K562 (cell line): ENCODE results near the gene ITGB6. TPM values are rescaled to one million over a fixed set of nuclear protein-coding genes. Genes with fewer than 3 reads are reported as not detected.

ENCODE experiments used
- ATAC-seq: fragments of 200-7000 bp; cut with Tn5 transposase; 3 replicates; pipeline ENCODE4 v1.9.1; 2020; ENCODE audit warnings: moderate library complexity
- BruUV-seq: library from RNA; stranded (reverse); fragments of 400-500 nt; replicated peaks from 2 replicates; lab custom pipeline; 2021; lab: Mats Ljungman, UMichigan
- CTCF ChIA-PET: fragments of 300-600 bp; formaldehyde crosslinking; extraction: SDS; loops from one replicate; lab custom pipeline; 2021; ENCODE audit warnings: low intra/inter-chr PET ratio; lab: Yijun Ruan, JAX
- POLR2A ChIA-PET: fragments of 300-600, 350-650 bp; sonication (Branson Sonifier 250); formaldehyde crosslinking; extraction: SDS; loops from one replicate; lab custom pipeline; 2021; ENCODE audit warnings: antibody characterized with exemption, inconsistent platforms; lab: Yijun Ruan, JAX
- DNase-seq, 4 experiments: peaks; one replicate each; pipeline versions ENCODE4 v3.0.0 to v3.0.0-alpha.2; 2011 to 2018; ENCODE audit warnings: low spot score in 3 of 4, mixed read lengths in 3 of 4; ENCODE audit errors: extremely low read depth in 1 of 4
- FAIRE-seq: peaks from 2 replicates; lab custom pipeline; 2011; peaks lifted over from hg19 to GRCh38; lab: Jason Lieb, UNC
- H2AFZ ChIP-seq: 2 replicates; pipeline ENCODE4 v1.6.0; 2011; ENCODE audit warnings: low read depth, low read length, control low read depth, inconsistent platforms
- H3K27ac ChIP-seq: fragments of 200-600 bp; 3 replicates; pipeline ENCODE4 v1.8.0; 2011; ENCODE audit warnings: low read depth, mild to moderate bottlenecking, control low read depth, inconsistent platforms, low read length, moderate library complexity, mixed read lengths; ENCODE audit errors: extremely low read depth
- H3K27me3 ChIP-seq, 2 experiments: fragments of 300-600 bp in 1 of 2; 2 replicates in 1 of 2; 3 replicates in 1 of 2; pipeline versions ENCODE4 v1.6.0 to v1.8.0; 2011; ENCODE audit warnings: inconsistent platforms in 2 of 2, low read length in 2 of 2, mild to moderate bottlenecking in 1 of 2, mixed read lengths in 1 of 2, moderate library complexity in 1 of 2; ENCODE audit not compliant: control insufficient read depth in 2 of 2, insufficient read depth in 2 of 2
- H3K36me3 ChIP-seq: fragments of 300-600 bp; 3 replicates; pipeline ENCODE4 v1.8.0; 2011; ENCODE audit warnings: mild to moderate bottlenecking, low read length, inconsistent platforms; ENCODE audit not compliant: control insufficient read depth, insufficient read depth
- H3K4me1 ChIP-seq, 2 experiments: fragments of 200-600 bp in 1 of 2; replicated peaks in 1 of 2; 2 replicates in 1 of 2; 3 replicates in 1 of 2; pipeline versions ENCODE4 v1.5.1 to v1.8.0; 2011; ENCODE audit warnings: inconsistent platforms in 2 of 2, low read length in 2 of 2, mild to moderate bottlenecking in 1 of 2, mixed read lengths in 1 of 2, moderate library complexity in 1 of 2; ENCODE audit not compliant: control insufficient read depth in 2 of 2, insufficient read depth in 2 of 2
- H3K4me2 ChIP-seq: 2 replicates; pipeline ENCODE4 v1.6.1; 2011; ENCODE audit warnings: low read length, control low read depth, inconsistent platforms, mixed read lengths; ENCODE audit not compliant: insufficient read depth
- H3K4me3 ChIP-seq: fragments of 200-600 bp; sonication (generic), shearing (Covaris generic); 2 replicates; pipeline ENCODE4 v1.5.1; 2016; ENCODE audit warnings: control low read depth, inconsistent platforms
- H3K79me2 ChIP-seq: fragments of 200-600 bp; 3 replicates; pipeline ENCODE4 v1.8.0; 2011; ENCODE audit warnings: low read length, inconsistent platforms; ENCODE audit not compliant: control insufficient read depth, insufficient read depth
- H3K9ac ChIP-seq, 2 experiments: 2 replicates each; pipeline versions ENCODE4 v1.6.0 to v1.6.1; 2011; ENCODE audit warnings: low read depth in 2 of 2, low read length in 2 of 2, control low read depth in 1 of 2, inconsistent platforms in 1 of 2, mild to moderate bottlenecking in 1 of 2, mixed read lengths in 1 of 2; ENCODE audit not compliant: insufficient read depth in 1 of 2
- H3K9me1 ChIP-seq: one replicate; pipeline ENCODE4 v1.6.0; 2011; ENCODE audit warnings: inconsistent platforms, mild to moderate bottlenecking, low read length, moderate library complexity; ENCODE audit not compliant: control insufficient read depth, insufficient read depth
- H3K9me3 ChIP-seq: replicated peaks from 2 replicates; pipeline ENCODE4 v1.5.1; 2011; ENCODE audit warnings: low read depth, low read length, inconsistent platforms; ENCODE audit not compliant: control insufficient read depth, insufficient read depth
- H4K20me1 ChIP-seq: replicated peaks from 2 replicates; pipeline ENCODE4 v1.6.1; 2011; ENCODE audit warnings: low read length, inconsistent platforms, mixed read lengths; ENCODE audit not compliant: control insufficient read depth, insufficient read depth
- MTA3 ChIP-seq: fragments of 450-650 bp; formaldehyde crosslinking; IDR thresholded peaks from 2 replicates; pipeline ENCODE4 v1.6.1; 2017; ENCODE audit warnings: mild to moderate bottlenecking, borderline replicate concordance
- NR3C1 ChIP-seq: sonication (generic); formaldehyde crosslinking; IDR thresholded peaks from 2 replicates; pipeline ENCODE4 v1.8.1; 2022; ENCODE audit warnings: missing genetic modification reagents
- POLR2G ChIP-seq: fragments of 200-400 bp; formaldehyde crosslinking; IDR thresholded peaks from 2 replicates; pipeline ENCODE4 v1.6.1; 2017; ENCODE audit warnings: low read depth, mild to moderate bottlenecking, antibody characterized with exemption, low read length, moderate library complexity
- POLR3G ChIP-seq: IDR thresholded peaks from 2 replicates; pipeline ENCODE4 v1.6.1; 2011; ENCODE audit not compliant: insufficient read length, insufficient replicate concordance; ENCODE audit errors: extremely low read depth
- SIN3B ChIP-seq: fragments of 450-650 bp; IDR thresholded peaks from 2 replicates; pipeline ENCODE4 v1.6.1; 2017; ENCODE audit warnings: low read depth, mild to moderate bottlenecking, moderate library complexity
- SMAD1 ChIP-seq: fragments of 150-350 bp; IDR thresholded peaks from 2 replicates; pipeline ENCODE4 v1.6.1; 2014; ENCODE audit warnings: low read length, low read depth; ENCODE audit not compliant: partially characterized antibody
- WGBS: fragments of 100-300 bp; shearing (Covaris generic); methylation state at CpG from one replicate; pipeline ENCODE4 v1.1.6; 2016; ENCODE audit warnings: low coverage, mixed read lengths; ENCODE audit not compliant: insufficient coverage; ENCODE audit errors: missing lambda C conversion rate; 5-methylcytosine and 5-hydroxymethylcytosine counted together
- in situ Hi-C: fragments of 300-500 bp; cut with MboI; formaldehyde crosslinking; loops from 4 replicates; pipeline ENCODE4 v1.15.0; 2018; ENCODE audit warnings: inconsistent platforms, mixed read lengths
- intact Hi-C: fragments of 100-400 bp; cut with micrococcal nuclease; formaldehyde crosslinking; loops from 2 replicates; pipeline ENCODE4 v1.14.2; 2022
- polyA plus RNA-seq, 8 experiments: library from polyadenylated mRNA; depleted of rRNA in 4 of 8; stranded (reverse) in 5 of 8; unstranded in 3 of 8; fragments of >200 nt; fragmentation: Nextera tagmentation in 2 of 8; fragmentation: Illumina TruSeq in 1 of 8; extraction: Ambion mirVana in 2 of 8; extraction: Trizol in 1 of 8; gene quantifications; 2 replicates each; pipeline versions ENCODE4 v1.2.1 to v1.2.3, GENCODE V29; 2011 to 2014; ENCODE audit warnings: inconsistent platforms in 1 of 8, missing spikeins in 1 of 8
- total RNA-seq, 7 experiments: library from RNA; depleted of rRNA in 6 of 7; stranded (reverse); fragments of >200 nt in 6 of 7; fragmentation: Illumina TruSeq in 2 of 7; extraction: Trizol in 2 of 7; gene quantifications; 2 replicates each; pipeline versions ENCODE4 v1.2.1 to v1.2.3, GENCODE V29; 2011 to 2021; ENCODE audit warnings: low replicate concordance in 1 of 7
- TF ChIP-seq, protein P1 (sequence below): fragments of 450-650 bp; formaldehyde crosslinking; IDR thresholded peaks from 2 replicates; pipeline ENCODE4 v1.4.0; 2022; ENCODE audit warnings: missing genetic modification characterization
- TF ChIP-seq, protein P2 (sequence below): sonication (generic); formaldehyde crosslinking; IDR thresholded peaks from 2 replicates; pipeline ENCODE4 v1.8.1; 2023; ENCODE audit warnings: mild to moderate bottlenecking, missing genetic modification reagents, moderate library complexity

Gene ITGB6
- total and polyA plus RNA-seq, 9 of the 15 experiments (the other 6 are each of a cell fraction or from before 2014, with no cell fraction given) = 0.18 TPM; not detected in 8

- TF ChIP-seq SMAD1 (no peak), POLR3G (no peak), MTA3 (no peak), SIN3B (no peak), NR3C1 (CRISPR knock-in tag) (no peak), POLR2G (no peak)
- TF ChIP-seq, protein P1, sequence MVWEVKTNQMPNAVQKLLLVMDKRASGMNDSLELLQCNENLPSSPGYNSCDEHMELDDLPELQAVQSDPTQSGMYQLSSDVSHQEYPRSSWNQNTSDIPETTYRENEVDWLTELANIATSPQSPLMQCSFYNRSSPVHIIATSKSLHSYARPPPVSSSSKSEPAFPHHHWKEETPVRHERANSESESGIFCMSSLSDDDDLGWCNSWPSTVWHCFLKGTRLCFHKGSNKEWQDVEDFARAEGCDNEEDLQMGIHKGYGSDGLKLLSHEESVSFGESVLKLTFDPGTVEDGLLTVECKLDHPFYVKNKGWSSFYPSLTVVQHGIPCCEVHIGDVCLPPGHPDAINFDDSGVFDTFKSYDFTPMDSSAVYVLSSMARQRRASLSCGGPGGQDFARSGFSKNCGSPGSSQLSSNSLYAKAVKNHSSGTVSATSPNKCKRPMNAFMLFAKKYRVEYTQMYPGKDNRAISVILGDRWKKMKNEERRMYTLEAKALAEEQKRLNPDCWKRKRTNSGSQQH (CRISPR knock-in tag) = no peak
- TF ChIP-seq, protein P2, sequence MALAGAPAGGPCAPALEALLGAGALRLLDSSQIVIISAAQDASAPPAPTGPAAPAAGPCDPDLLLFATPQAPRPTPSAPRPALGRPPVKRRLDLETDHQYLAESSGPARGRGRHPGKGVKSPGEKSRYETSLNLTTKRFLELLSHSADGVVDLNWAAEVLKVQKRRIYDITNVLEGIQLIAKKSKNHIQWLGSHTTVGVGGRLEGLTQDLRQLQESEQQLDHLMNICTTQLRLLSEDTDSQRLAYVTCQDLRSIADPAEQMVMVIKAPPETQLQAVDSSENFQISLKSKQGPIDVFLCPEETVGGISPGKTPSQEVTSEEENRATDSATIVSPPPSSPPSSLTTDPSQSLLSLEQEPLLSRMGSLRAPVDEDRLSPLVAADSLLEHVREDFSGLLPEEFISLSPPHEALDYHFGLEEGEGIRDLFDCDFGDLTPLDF (CRISPR knock-in tag) = no peak
- Histone ChIP-seq H3K4me1 (no peaks in the 10 kb centered on the region), H3K27me3 (no peaks in the 10 kb centered on the region), H3K9me3 (no peaks in the 10 kb centered on the region), H4K20me1 (no peaks in the 10 kb centered on the region), H3K4me3 (no peak overlapping the region), H3K9ac (no peak overlapping the region), H2AFZ (no peak overlapping the region), H3K36me3 (no peaks in the 10 kb centered on the region), H3K27ac (no peak overlapping the region), H3K79me2 (no peaks in the 10 kb centered on the region), H3K4me2 (no peak overlapping the region), H3K9me1 (no peaks in the 10 kb centered on the region)
- POLR2A ChIA-PET = no interaction called here
- BruUV-seq = no TSS peak
- DNase-seq (no peak), FAIRE-seq (no peak), ATAC-seq (no peak)
- intact Hi-C loops (no loop called here), in situ Hi-C loops (no loop called here)
- CTCF ChIA-PET = no interaction called here
- WGBS = 3% methylated on average over 3 of the region's 3 CpGs
Observed at GRCh38 chr2:160174322-160174721, 25.8 kb downstream of the ITGB6 start.
